Esophagus (tissue), 2 donors: ENCODE data around the gene ZNF768. TPM values are rescaled to one million over a fixed set of nuclear protein-coding genes. Genes with fewer than 3 reads are reported as not detected.
"Not testable (repeated sequence)": the region's sequence is repeated elsewhere in the genome, so short reads cannot be mapped to it uniquely, and the experiment has no call there.

ENCODE experiments used
- H3K27ac ChIP-seq, 2 donors: one replicate each; pipeline ENCODE4 v1.5.1; 2013; ENCODE audit warnings: low read depth in 2 of 2, mild to moderate bottlenecking in 2 of 2, inconsistent platforms in 1 of 2, low read length in 1 of 2, moderate library complexity in 1 of 2
- H3K27me3 ChIP-seq, 2 donors: one replicate each; pipeline ENCODE4 v1.6.1; 2013; ENCODE audit warnings: low read length in 2 of 2, control low read depth in 1 of 2, mild to moderate bottlenecking in 1 of 2; ENCODE audit not compliant: insufficient read depth in 2 of 2, control insufficient read depth in 1 of 2
- H3K36me3 ChIP-seq, 2 donors: one replicate each; pipeline ENCODE4 v1.6.1; 2013; ENCODE audit warnings: low read length in 1 of 2; ENCODE audit not compliant: control insufficient read depth in 2 of 2, insufficient read depth in 2 of 2
- H3K4me1 ChIP-seq, 2 donors: one replicate each; pipeline ENCODE4 v1.6.1; 2013; ENCODE audit warnings: low read length in 1 of 2; ENCODE audit not compliant: control insufficient read depth in 2 of 2, insufficient read depth in 2 of 2
- H3K4me3 ChIP-seq, 2 donors: one replicate each; pipeline ENCODE4 v1.5.1; 2013; ENCODE audit warnings: low read length in 2 of 2, mild to moderate bottlenecking in 2 of 2, low read depth in 1 of 2, moderate library complexity in 1 of 2
- H3K9me3 ChIP-seq, 2 donors: one replicate each; pipeline ENCODE4 v1.6.1; 2013; ENCODE audit warnings: mild to moderate bottlenecking in 2 of 2, low read depth in 1 of 2, low read length in 1 of 2, moderate library complexity in 1 of 2; ENCODE audit not compliant: control insufficient read depth in 2 of 2, insufficient read depth in 1 of 2
- WGBS, 2 donors: extraction: QIAGEN DNeasy Blood & Tissue Kit; methylation state at CpG; one replicate each; pipeline ENCODE4 v1.1.7; 2013; 5-methylcytosine and 5-hydroxymethylcytosine counted together
- polyA plus RNA-seq, 2 donors: library from polyadenylated mRNA; stranded (reverse); fragments of 200-250 nt; gene quantifications; one replicate each; pipeline ENCODE4 v1.2.3, GENCODE V29; 2013
- donor health status: healthy with polysubstance abuse.
- donor health status: Bipolar disorder and iron deficiency.

ZNF768 gene
- polyA plus RNA-seq, 2 donors: 15.2 to 29.4 TPM

- no peak overlapping the region for H3K27ac ChIP-seq
- H3K4me3 ChIP-seq: no peak overlapping the region
- H3K9me3 ChIP-seq: peaks cover 0 to 3% of the 10 kb centered on the region in 2 donors
- H3K4me1 ChIP-seq: no peaks in the 10 kb centered on the region
- WGBS, 2 donors: 87% methylated on average over 4 of the region's 4 CpGs
- H3K36me3 ChIP-seq: no peaks in the 10 kb centered on the region
- no peaks in the 10 kb centered on the region for H3K27me3 ChIP-seq
Measured at GRCh38 chr16:30491229-30491628, 35.1 kb downstream of the ZNF768 start.

GRCh38 chr16:30490210-30490609, 36.2 kb downstream of the ZNF768 start:
- WGBS, 2 donors: 49 to 64% methylated on average over 6 of the region's 6 CpGs
- H3K36me3 ChIP-seq: no peaks in the 10 kb centered on the region
- no peak overlapping the region for H3K27ac ChIP-seq
- no peak overlapping the region for H3K4me3 ChIP-seq
- H3K4me1 ChIP-seq: no peaks in the 10 kb centered on the region
- H3K9me3 ChIP-seq: no peaks in the 10 kb centered on the region
- H3K27me3 ChIP-seq: no peaks in the 10 kb centered on the region

GRCh38 chr16:30488764-30489605, 37.4 kb downstream of the ZNF768 start:
- WGBS, 2 donors: 71 to 72% methylated on average over 11 of the region's 11 CpGs
- no peak overlapping the region for H3K27ac ChIP-seq
- no peak overlapping the region for H3K4me3 ChIP-seq
- no peaks in the 10 kb centered on the region for H3K9me3 ChIP-seq
- H3K36me3 ChIP-seq: no peaks in the 10 kb centered on the region
- no peaks in the 10 kb centered on the region for H3K4me1 ChIP-seq
- H3K27me3 ChIP-seq: no peaks in the 10 kb centered on the region

GRCh38 chr16:30485818-30486436, 40.4 kb downstream of the ZNF768 start:
- Histone ChIP-seq H3K36me3 (no peaks in the 10 kb centered on the region), H3K9me3 (no peaks in the 10 kb centered on the region), H3K4me3 (no peak overlapping the region), H3K27ac (no peak overlapping the region), H3K4me1 (no peaks in the 10 kb centered on the region), H3K27me3 (no peaks in the 10 kb centered on the region)
- 89 to 95% methylated on average over 7 of the region's 7 CpGs for WGBS, 2 donors

DNA sequence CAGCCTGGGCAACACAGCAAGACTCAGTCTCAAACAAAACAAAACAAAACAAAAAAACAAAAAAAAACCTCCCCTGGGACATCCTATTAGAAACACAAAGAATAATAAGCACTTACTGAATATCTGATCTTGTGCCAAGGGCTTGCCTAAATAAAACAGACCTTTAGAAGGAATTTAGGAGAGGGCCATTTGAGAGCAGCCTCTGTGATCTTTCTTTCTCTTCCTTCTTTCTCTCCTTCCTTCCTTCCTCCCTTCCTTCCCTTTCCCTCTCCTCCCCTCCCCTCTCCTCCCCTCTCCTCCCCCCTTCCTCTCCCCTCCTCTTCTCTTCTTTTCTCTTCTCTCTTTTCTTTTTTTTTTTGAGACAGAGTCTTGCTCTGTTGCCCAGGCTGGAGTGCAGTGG, 41.5 kb downstream of the ZNF768 start:
- H3K27me3 ChIP-seq: no peaks in the 10 kb centered on the region
- no peaks in the 10 kb centered on the region for H3K9me3 ChIP-seq
- H3K4me1 ChIP-seq: no peaks in the 10 kb centered on the region
- H3K36me3 ChIP-seq: no peaks in the 10 kb centered on the region
- H3K4me3 ChIP-seq: no peak overlapping the region
- no peak overlapping the region for H3K27ac ChIP-seq

- H3K4me1 ChIP-seq: no peaks in the 10 kb centered on the region
- no peaks in the 10 kb centered on the region for H3K27me3 ChIP-seq
- H3K27ac ChIP-seq: no peak overlapping the region
- no peaks in the 10 kb centered on the region for H3K9me3 ChIP-seq
- H3K4me3 ChIP-seq: no peak overlapping the region
- no peaks in the 10 kb centered on the region for H3K36me3 ChIP-seq
- WGBS, 2 donors: 90 to 92% methylated on average over 3 of the region's 3 CpGs
Measured at GRCh38 chr16:30482366-30482765, 44.0 kb downstream of the ZNF768 start.

- Histone ChIP-seq H3K27ac (no peak overlapping the region), H3K4me1 (no peaks in the 10 kb centered on the region), H3K9me3 (no peaks in the 10 kb centered on the region), H3K4me3 (no peak overlapping the region), H3K36me3 (no peaks in the 10 kb centered on the region), H3K27me3 (no peaks in the 10 kb centered on the region)
- 80 to 84% methylated on average over 5 of the region's 5 CpGs for WGBS, 2 donors
Measured at GRCh38 chr16:30481381-30481780, 45.0 kb downstream of the ZNF768 start.

DNA sequence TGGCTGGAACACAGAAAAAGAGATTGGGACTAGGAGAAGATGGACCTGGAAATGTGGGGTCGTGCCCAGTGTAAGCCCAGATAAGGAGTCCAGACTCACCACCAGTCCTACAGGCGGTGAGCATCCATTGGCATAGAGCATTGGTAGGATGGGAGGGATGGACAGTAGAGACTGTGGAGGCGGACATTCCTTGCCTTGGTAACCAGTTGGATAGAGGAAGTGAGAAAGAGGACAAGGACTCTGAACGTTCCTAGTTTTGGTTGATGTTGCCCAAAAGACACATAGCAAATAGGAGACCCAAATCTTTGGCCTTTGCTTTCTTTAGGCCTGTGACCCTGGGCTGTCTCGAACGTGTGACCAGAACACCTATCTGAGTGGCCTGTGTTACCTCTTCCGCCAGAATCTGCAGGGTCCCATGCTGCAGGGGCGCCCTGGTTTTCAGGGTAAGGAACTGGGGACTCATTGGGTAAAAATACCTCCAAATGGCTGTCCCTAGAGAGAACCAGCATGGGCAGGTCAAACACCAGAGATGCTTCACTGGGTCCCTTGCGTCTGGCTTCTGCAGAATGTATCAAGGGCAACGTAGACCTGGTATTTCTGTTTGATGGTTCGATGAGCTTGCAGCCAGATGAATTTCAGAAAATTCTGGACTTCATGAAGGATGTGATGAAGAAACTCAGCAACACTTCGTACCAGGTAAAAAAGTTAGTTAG, 47.4 kb downstream of the ZNF768 start:
- H3K4me1 ChIP-seq: no peaks in the 10 kb centered on the region
- no peaks in the 10 kb centered on the region for H3K27me3 ChIP-seq
- H3K9me3 ChIP-seq: no peaks in the 10 kb centered on the region
- no peak overlapping the region for H3K27ac ChIP-seq
- no peaks in the 10 kb centered on the region for H3K36me3 ChIP-seq
- WGBS, 2 donors: 88 to 91% methylated on average over 12 of the region's 12 CpGs
- no peak overlapping the region for H3K4me3 ChIP-seq

GRCh38 chr16:30477773-30478172, 48.6 kb downstream of the ZNF768 start:
- 86 to 91% methylated on average over 3 of the region's 3 CpGs for WGBS, 2 donors
- H3K9me3 ChIP-seq, H3K4me3 ChIP-seq, H3K27me3 ChIP-seq, H3K36me3 ChIP-seq, H3K4me1 ChIP-seq, H3K27ac ChIP-seq: not testable (repeated sequence)
